HG03342 (cell line): ENCODE results near the gene ZFX.
"Not testable (repeated sequence)": the region's sequence is repeated elsewhere in the genome, so short reads cannot be mapped to it uniquely, and the experiment has no call there.

ENCODE experiments used
- ATAC-seq: cut with Tn5 transposase; IDR thresholded peaks from one replicate; pipeline ENCODE4 v1.9.1; 2021; ENCODE audit warnings: mild to moderate bottlenecking, moderate library complexity; ENCODE audit not compliant: unreplicated experiment

Gene ZFX

GRCh38 chrX:24151513-24151912 lies 2.0 kb downstream of the ZFX start:
- no peak for ATAC-seq

GRCh38 chrX:24153178-24153795 lies 3.8 kb downstream of the ZFX start:
- no peak for ATAC-seq

- no peak for ATAC-seq
Observed at GRCh38 chrX:24153796-24154189, 4.3 kb downstream of the ZFX start.

- ATAC-seq = no peak
Observed at GRCh38 chrX:24154490-24155034, 5.0 kb downstream of the ZFX start.

- ATAC-seq = not testable (repeated sequence)
Observed at GRCh38 chrX:24155747-24156146, 6.2 kb downstream of the ZFX start.

GRCh38 chrX:24156177-24156576 lies 6.6 kb downstream of the ZFX start:
- no peak for ATAC-seq

- no peak for ATAC-seq
Observed at GRCh38 chrX:24158881-24159280, 9.4 kb downstream of the ZFX start.

GRCh38 chrX:24166078-24166477 lies 16.5 kb downstream of the ZFX start:
- no peak for ATAC-seq

- ATAC-seq = peak; percentile 44
Observed at GRCh38 chrX:24167719-24168472, 18.4 kb downstream of the ZFX start.

- ATAC-seq = peak; percentile 73
Observed at GRCh38 chrX:24168807-24169206, 19.3 kb downstream of the ZFX start.

GRCh38 chrX:24169211-24169610 lies 19.7 kb downstream of the ZFX start:
- ATAC-seq = peak; percentile 74

GRCh38 chrX:24173115-24173847 lies 23.8 kb downstream of the ZFX start:
- no peak for ATAC-seq

- peak; percentile 62 for ATAC-seq
Observed at GRCh38 chrX:24175276-24175675, 25.7 kb downstream of the ZFX start.

- ATAC-seq = no peak
Observed at GRCh38 chrX:24178441-24178840, 28.9 kb downstream of the ZFX start.

GRCh38 chrX:24184018-24184417 lies 34.5 kb downstream of the ZFX start:
- no peak for ATAC-seq

GRCh38 chrX:24186483-24186882 lies 37.0 kb downstream of the ZFX start:
- no peak for ATAC-seq

GRCh38 chrX:24186986-24187385 lies 37.5 kb downstream of the ZFX start:
- no peak for ATAC-seq

GRCh38 chrX:24189490-24189889 lies 40.0 kb downstream of the ZFX start:
- ATAC-seq = no peak

GRCh38 chrX:24190500-24191156 lies 41.1 kb downstream of the ZFX start:
- no peak for ATAC-seq

- ATAC-seq = no peak
Observed at GRCh38 chrX:24196509-24196908, 47.0 kb downstream of the ZFX start.

- no peak for ATAC-seq
Observed at GRCh38 chrX:24198101-24198500, 48.6 kb downstream of the ZFX start.
